ENCODE data around the gene BBS12. TPM values are rescaled to one million over a fixed set of nuclear protein-coding genes. Genes with fewer than 3 reads are reported as not detected.

Gene BBS12
- total and polyA plus RNA-seq, 9 of the 15 experiments (the other 6 are each of a cell fraction or from before 2014, with no cell fraction given) = 2.7 to 6.5 (median 3.3) TPM

DNA sequence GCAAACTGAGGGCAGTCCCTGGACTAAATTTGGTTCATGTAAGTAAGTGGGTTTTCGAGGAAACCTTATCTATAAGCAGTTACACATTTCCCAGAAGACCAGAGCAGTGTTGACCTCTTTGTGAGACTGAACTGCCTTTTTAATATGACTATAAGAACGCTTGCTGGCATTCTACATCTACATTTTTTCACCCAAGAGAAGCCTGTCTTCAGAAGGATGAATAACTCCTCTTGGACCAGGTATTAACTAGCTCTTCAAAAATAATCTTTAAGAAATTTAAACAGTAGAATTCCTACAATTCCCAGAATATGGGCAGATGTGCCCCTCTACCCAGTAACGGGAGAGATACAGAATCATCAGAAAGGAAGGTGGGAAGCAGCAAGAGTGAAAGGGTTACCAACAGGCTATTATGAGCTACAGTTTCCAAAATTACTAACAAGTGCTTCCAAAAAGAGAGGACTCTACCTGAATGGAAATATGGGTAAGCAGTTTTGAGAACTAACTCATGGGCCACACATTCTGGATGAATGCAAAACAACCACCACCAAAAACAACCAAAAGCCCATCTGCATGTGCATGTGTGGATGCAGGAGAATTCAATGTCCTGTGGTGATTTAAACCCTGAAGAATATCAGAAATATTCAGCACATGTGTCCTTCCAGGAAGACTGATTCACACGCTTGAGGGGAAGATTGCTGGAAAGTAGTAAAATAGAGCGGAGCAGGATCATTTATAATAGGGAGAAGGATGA, 17.4 kb downstream of the BBS12 start (continued):
- TF ChIP-seq HES1 (IDR thresholded peaks at IDR 0.05; ENCODE audit: low read depth) (0 out of 2 replicates have a peak, but pooled peaks have one; percentile 7), ZNF785 (CRISPR knock-in tag; IDR thresholded peaks at IDR 0.05) (no peak), MEF2D (tag; conservative IDR thresholded peaks at IDR 0.05; ENCODE audit: low read depth) (no peak), ARID3B (CRISPR knock-in tag; IDR thresholded peaks at IDR 0.05; ENCODE audit: borderline replicate concordance) (0 out of 2 replicates have a peak, but pooled peaks have one; percentile 27), ZNF584 (CRISPR knock-in tag; IDR thresholded peaks at IDR 0.05; ENCODE audit: low read depth) (0 out of 2 replicates have a peak, but pooled peaks have one; percentile 47), NR2C1 (IDR thresholded peaks at IDR 0.05) (no peak; the same call in 1 of the 2 replicates), NR2C1 (tag; IDR thresholded peaks at IDR 0.05) (peak; percentile 47; the same call in 1 of the 2 replicates), ARID1B (IDR thresholded peaks at IDR 0.05) (peak; percentile 76), MYC (IDR thresholded peaks at IDR 0.05; ENCODE audit: low read depth, low read length) (no peak), MYC (CRISPR knock-in tag; IDR thresholded peaks at IDR 0.05; ENCODE audit: borderline replicate concordance, low read depth) (peak; percentile 54; the same call in 1 of the 2 replicates), RBFOX2 (IDR thresholded peaks at IDR 0.05; ENCODE audit: low read depth, low read length) (0 out of 2 replicates have a peak, but pooled peaks have one; percentile 38), PML (IDR thresholded peaks at IDR 0.05; ENCODE audit: low read length) (peak; percentile 39; the same call in 1 of the 2 replicates), DPF2 (IDR thresholded peaks at IDR 0.05) (peak; percentile 51)
- TF ChIP-seq, protein P1, sequence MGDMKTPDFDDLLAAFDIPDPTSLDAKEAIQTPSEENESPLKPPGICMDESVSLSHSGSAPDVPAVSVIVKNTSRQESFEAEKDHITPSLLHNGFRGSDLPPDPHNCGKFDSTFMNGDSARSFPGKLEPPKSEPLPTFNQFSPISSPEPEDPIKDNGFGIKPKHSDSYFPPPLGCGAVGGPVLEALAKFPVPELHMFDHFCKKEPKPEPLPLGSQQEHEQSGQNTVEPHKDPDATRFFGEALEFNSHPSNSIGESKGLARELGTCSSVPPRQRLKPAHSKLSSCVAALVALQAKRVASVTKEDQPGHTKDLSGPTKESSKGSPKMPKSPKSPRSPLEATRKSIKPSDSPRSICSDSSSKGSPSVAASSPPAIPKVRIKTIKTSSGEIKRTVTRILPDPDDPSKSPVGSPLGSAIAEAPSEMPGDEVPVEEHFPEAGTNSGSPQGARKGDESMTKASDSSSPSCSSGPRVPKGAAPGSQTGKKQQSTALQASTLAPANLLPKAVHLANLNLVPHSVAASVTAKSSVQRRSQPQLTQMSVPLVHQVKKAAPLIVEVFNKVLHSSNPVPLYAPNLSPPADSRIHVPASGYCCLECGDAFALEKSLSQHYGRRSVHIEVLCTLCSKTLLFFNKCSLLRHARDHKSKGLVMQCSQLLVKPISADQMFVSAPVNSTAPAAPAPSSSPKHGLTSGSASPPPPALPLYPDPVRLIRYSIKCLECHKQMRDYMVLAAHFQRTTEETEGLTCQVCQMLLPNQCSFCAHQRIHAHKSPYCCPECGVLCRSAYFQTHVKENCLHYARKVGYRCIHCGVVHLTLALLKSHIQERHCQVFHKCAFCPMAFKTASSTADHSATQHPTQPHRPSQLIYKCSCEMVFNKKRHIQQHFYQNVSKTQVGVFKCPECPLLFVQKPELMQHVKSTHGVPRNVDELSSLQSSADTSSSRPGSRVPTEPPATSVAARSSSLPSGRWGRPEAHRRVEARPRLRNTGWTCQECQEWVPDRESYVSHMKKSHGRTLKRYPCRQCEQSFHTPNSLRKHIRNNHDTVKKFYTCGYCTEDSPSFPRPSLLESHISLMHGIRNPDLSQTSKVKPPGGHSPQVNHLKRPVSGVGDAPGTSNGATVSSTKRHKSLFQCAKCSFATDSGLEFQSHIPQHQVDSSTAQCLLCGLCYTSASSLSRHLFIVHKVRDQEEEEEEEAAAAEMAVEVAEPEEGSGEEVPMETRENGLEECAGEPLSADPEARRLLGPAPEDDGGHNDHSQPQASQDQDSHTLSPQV (IDR thresholded peaks at IDR 0.05) = peak; percentile 90
- TF ChIP-seq, protein P2, sequence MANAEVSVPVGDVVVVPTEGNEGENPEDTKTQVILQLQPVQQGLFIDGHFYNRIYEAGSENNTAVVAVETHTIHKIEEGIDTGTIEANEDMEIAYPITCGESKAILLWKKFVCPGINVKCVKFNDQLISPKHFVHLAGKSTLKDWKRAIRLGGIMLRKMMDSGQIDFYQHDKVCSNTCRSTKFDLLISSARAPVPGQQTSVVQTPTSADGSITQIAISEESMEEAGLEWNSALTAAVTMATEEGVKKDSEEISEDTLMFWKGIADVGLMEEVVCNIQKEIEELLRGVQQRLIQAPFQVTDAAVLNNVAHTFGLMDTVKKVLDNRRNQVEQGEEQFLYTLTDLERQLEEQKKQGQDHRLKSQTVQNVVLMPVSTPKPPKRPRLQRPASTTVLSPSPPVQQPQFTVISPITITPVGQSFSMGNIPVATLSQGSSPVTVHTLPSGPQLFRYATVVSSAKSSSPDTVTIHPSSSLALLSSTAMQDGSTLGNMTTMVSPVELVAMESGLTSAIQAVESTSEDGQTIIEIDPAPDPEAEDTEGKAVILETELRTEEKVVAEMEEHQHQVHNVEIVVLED (CRISPR knock-in tag; IDR thresholded peaks at IDR 0.05) = 0 out of 2 replicates have a peak, but pooled peaks have one; percentile 21
- TF ChIP-seq, protein P3, sequence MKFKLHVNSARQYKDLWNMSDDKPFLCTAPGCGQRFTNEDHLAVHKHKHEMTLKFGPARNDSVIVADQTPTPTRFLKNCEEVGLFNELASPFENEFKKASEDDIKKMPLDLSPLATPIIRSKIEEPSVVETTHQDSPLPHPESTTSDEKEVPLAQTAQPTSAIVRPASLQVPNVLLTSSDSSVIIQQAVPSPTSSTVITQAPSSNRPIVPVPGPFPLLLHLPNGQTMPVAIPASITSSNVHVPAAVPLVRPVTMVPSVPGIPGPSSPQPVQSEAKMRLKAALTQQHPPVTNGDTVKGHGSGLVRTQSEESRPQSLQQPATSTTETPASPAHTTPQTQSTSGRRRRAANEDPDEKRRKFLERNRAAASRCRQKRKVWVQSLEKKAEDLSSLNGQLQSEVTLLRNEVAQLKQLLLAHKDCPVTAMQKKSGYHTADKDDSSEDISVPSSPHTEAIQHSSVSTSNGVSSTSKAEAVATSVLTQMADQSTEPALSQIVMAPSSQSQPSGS (CRISPR knock-in tag; IDR thresholded peaks at IDR 0.05) = no peak

Measured in K562 (cell line).